ENCODE results near the gene QSER1.
"Not testable (repeated sequence)": the region's sequence is repeated elsewhere in the genome, so short reads cannot be mapped to it uniquely, and the experiment has no call there.

QSER1 gene

DNA sequence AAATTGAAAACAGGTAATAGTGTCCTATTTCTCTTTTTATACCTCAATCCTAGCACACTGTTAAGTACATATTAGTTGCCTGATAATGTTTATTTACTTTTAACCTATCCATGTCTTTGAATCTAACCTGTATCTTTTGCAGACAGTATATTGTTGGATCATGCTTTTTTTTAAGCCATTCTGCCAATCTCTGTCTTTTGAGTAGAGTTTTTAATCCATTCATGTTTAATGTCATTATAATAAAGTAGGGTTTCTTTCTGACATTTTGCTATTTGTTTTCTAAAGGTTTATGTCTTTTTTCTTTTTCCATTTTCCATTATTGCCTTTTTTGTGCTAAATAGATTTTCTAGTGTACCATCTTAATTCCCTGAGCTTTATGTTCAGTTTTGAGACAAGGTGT, 99.3 kb downstream of the QSER1 start:
- DNase-seq (ENCODE audit: low read depth in 4 of 4, low spot score in 1 of 4): no peak

- no peak for DNase-seq (ENCODE audit: low read depth in 4 of 4, low spot score in 1 of 4)
These were observed 107.6 kb downstream of the QSER1 start for GRCh38 chr11:33000181-33000580.

DNA sequence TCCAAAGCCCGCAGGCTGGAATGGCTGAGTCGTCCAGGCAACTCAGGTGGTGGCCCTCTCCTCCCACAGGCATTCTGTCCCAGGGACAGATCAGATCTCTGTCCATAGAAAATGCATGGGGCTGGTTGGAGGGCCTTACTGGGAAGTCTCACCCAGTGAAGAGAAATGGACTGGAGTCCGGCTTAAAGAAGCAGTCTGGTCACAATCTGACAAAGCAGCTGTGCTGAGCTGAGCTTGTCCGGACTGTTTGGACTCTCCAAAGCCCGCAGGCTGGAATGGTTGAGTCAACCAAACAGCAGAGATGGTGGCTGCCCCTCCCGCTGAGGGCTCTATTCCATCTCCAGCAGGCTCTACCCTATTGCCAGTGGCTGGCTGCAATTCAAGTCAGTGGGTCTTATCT, 108.7 kb downstream of the QSER1 start:
- DNase-seq (ENCODE audit: low read depth in 4 of 4, low spot score in 1 of 4): no peak

DNA sequence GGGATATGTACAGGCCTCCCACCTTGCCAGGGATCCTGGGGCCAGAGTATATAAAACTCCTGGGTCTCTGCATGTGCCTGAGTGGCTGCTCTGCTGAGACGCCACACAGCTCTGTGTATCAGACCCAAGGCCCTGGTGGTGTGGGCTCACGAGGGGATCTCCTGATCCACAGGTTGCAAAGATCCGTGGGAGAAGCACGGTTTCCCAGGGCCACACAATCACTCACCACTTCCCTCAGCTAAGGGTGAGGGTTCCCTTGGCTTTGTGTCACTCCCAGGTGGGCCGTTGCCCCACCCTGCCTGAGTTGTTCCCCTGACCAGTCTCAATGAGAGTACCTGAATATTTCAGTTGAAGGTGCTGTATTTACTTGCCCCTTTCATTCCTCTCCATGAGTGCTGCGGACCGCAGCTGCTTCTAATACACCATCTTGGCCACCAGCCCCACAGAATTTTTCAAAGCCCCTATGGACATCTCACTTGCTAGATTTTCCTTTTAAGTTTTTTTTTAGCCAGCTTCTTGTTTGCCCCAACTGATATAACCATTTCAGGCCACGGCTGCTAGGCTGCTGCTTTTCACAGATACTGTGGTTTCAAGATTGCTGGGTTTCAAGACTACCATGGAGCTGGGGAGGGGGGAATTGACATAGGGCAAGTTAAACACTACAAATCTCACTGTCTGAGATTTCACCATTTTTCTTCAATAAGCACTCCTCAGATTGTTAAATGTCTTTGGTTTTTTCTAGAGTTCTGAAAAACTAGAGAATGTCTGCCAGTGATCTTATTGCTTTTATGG, 109.3 kb downstream of the QSER1 start:
- DNase-seq (ENCODE audit: low read depth in 4 of 4, low spot score in 1 of 4): no peak

DNA sequence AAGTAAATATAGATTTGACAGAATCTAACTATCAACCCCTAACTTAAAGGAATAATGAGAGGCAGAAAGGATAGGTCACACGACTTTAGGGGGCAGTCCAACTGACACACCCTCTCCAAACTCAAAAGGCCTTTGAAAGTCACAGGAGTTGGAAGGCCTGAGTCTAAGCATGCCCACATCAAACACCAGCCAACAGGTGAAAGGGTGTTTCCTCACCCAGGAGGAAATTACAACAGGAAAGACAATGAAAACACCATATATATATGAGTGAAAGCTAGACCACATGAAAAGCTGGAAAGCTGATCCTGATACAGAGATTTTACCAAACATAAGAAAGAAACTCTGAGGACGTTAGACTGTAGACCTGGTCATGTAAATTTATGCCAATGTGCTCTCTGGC, 112.6 kb downstream of the QSER1 start:
- DNase-seq (ENCODE audit: low read depth in 4 of 4, low spot score in 1 of 4): no peak

DNA sequence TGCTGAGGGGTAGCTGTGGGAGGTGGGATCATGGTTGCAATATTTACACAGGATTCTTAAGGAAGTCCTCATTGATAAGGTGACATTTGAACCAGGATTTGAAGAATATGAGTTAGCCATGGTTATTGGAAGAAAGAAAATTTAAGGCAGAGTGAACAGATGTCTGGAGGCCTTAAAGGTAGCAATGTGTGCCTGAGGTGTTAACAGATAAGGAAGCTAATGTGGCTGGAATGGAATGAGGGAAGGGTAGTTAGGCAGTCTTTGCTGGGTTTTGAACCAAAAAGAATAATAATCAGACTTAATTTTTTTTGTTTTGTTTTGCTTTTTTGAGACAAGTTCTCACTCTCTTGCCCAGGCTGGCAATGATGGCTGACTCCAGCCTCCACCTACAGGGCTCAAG, 113.4 kb downstream of the QSER1 start:
- no peak for DNase-seq (ENCODE audit: low read depth in 4 of 4, low spot score in 1 of 4)

- no peak for DNase-seq (ENCODE audit: low read depth in 4 of 4, low spot score in 1 of 4)
These were observed 121.1 kb downstream of the QSER1 start for GRCh38 chr11:33013755-33014154.

GRCh38 chr11:33015621-33016551, 123.3 kb downstream of the QSER1 start, which contains the start of gene DEPDC7:
TSS of gene DEPDC7 (plus strand) at chr11:33015878. CDS start at chr11:33015956, 78 bp downstream.
- peak; percentile 43 to 72 (median 55) for DNase-seq (ENCODE audit: low read depth in 4 of 4, low spot score in 1 of 4)

DNA sequence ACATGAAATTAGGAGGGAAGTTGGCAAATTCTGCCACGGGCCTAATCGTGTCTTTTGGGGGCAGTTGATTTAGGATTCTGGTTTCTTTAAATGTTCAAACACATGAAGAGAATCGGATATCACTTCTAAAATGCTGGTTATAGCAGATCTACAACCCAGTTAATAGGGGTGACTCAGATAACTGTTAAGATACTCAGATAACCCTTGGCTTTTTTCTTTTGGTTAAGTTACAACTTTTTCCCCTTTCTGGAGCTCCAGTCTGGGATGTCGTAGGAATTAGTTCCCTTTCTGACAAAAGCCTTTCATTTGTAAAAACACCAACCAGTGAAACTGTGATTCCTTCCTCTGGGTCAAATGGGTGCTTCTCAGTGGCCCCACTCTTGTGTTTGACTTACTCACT, 124.0 kb downstream of the QSER1 start:
- DNase-seq (ENCODE audit: low read depth in 4 of 4, low spot score in 1 of 4): no peak

DNA sequence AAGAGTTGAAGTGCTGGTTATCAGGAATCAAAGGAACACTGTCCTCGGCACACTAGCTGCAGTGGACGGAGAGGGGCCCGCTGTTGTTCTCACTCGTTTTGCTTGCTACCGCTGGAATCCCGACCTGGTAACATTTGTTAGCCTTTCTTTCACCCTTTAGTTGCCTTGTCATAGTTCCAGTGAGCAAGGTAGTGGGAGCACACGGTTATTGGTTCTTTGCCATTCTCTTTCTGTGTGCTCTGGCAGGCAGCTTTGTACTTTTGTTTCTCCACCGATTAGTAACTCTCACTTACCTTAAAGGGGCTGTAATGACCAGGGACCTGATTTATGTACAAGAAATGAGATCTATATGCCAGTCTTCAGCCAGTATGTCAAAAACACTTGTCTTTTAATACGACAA, 124.9 kb downstream of the QSER1 start:
- DNase-seq (ENCODE audit: low read depth in 4 of 4, low spot score in 1 of 4): no peak

GRCh38 chr11:33017965-33018364, 125.4 kb downstream of the QSER1 start:
- DNase-seq (ENCODE audit: low read depth in 4 of 4, low spot score in 1 of 4): no peak

DNA sequence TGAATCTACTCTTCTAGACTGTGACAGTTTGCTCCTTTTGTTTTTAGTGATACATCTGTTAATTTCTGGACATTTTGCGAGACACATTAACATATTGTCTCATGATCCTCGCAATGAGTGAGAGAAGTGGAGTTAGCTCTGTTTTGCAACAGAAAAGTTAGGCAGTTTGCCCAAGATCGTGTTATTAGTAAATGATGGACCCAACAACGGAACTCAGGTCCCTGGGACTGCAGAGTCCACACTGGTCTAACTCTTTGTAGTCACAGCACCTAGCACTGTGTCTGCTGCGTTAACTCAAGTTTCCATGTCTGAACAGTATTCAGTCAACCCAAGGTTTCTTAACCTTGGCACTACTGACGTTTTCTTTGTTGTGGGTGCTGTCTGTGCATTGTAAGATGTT, 126.2 kb downstream of the QSER1 start:
- no peak for DNase-seq (ENCODE audit: low read depth in 4 of 4, low spot score in 1 of 4)

DNA sequence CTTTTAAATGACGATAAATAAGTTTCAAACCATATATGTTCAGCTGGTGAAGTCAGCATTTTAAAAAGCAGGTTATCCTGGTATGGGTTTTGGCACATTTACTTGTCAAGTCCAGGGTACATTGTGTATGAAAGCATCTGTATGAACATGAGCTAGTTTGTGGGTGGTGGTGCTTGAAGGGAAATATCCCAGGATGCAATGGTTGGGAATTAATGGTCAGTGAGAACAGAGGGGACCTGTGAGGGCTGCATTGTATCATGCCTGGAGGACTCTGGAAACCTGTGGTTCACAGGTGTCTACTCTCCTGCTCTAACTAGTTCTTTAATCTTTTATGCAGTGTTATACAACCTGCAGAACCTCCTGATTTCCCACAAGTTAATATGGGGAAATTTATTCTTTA, 128.9 kb downstream of the QSER1 start:
- no peak for DNase-seq (ENCODE audit: low read depth in 4 of 4, low spot score in 1 of 4)

DNA sequence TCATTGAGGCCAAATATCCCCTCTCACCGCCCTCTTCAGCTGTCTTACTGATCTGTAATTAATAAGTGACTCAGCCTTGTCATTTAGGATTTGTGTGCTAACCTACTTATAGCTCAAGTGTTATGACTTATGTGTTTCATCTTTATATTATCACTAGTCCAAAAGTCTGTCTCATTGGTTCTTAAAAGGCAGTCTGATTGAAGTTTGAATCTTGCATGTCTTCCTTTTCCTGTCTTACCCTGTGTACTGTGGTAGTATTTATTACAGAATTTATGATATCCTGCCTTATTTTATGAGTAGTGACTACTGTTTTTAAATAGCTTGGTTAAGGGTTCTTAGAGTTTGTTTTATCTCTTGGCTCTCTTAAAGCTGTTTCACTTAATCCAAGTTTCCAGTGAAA, 129.3 kb downstream of the QSER1 start:
- DNase-seq (ENCODE audit: low read depth in 4 of 4, low spot score in 1 of 4): no peak

DNA sequence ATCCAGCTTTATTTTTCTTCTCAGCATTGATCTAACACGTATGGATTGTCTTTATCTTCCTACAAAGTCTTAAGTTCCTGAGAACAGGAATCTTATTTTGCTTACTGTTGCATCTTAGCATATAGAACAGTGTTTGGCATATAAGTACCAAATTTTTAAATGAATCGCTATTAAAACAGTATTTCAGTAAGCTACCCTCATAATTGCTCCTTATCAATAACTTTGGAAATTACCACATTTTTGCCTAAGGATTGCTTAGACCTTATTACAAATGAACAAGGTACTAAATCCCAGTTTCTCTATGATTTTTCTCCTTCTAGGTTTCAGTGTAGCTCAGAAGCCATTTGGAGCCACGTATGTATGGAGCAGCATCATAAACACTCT, 132.7 kb downstream of the QSER1 start:
- DNase-seq (ENCODE audit: low read depth in 4 of 4, low spot score in 1 of 4): no peak

DNA sequence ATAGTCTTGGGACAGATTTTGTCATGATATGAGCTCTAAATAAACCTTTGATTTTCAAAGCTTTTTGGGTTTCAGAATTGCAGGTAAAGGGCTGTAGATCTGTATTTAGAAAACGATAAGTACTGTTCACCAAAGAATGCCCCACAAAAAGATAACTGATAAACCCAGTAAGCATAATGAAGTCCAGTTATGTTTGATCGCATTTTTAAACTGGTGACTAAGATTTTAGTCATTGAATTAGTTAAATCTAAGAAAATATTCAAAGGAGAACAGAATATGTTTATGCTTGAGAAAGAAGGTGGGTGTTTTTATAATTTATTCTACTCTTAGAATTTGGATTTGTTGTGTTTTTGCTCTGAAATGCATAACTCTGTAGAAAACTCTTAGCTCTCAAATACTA, 134.6 kb downstream of the QSER1 start:
- DNase-seq (ENCODE audit: low read depth in 4 of 4, low spot score in 1 of 4): no peak

GRCh38 chr11:33027846-33028536, 135.4 kb downstream of the QSER1 start:
- DNase-seq (ENCODE audit: low read depth in 4 of 4, low spot score in 1 of 4): no peak

DNA sequence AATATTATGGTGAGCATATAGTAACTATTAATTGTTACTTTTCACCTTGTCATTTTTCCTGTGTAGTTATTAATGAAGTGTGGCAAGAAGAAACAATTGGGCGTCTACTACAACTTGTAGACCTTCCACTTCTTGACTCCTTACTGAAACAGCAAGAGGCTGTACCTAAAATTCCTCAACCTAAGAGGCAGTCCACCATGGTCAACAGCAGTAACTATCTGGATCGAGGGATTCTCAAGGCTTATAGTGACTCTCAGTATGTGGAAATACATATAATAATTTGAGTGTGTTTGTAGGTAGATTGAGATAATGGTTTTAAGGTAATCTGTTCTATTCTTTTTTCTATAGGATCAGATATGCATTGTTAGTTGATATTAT, 135.9 kb downstream of the QSER1 start:
- DNase-seq (ENCODE audit: low read depth in 4 of 4, low spot score in 1 of 4): no peak

GRCh38 chr11:33029218-33029617, 136.6 kb downstream of the QSER1 start:
- not testable (repeated sequence) for DNase-seq (ENCODE audit: low read depth in 4 of 4, low spot score in 1 of 4)

All from stimulated activated CD4-positive, alpha-beta T cell treated with anti-CD3 and anti-CD28 coated beads, Interleukin-1b, Interleukin-23, amount 100 ng/mL, for 24 hours (primary cell).